Fibroblast of villous mesenchyme (primary cell): ENCODE data around the gene TMEM51. TPM values are rescaled to one million over a fixed set of nuclear protein-coding genes. Genes with fewer than 3 reads are reported as not detected.
A peak's percentile ranks its signal among the peaks of the same experiment; 100 is the strongest.

ENCODE experiments used
- DNase-seq: peaks from one replicate; pipeline ENCODE4 v3.0.0-alpha.2; 2010; ENCODE audit warnings: low read depth
- H3K4me3 ChIP-seq: 2 replicates; pipeline ENCODE4 v1.5.1; 2011; ENCODE audit warnings: low read depth, mild to moderate bottlenecking, low read length
- CTCF ChIP-seq: IDR thresholded peaks from 2 replicates; pipeline ENCODE4 v1.5.1; 2012; ENCODE audit warnings: low read depth, mild to moderate bottlenecking, low read length; ENCODE audit not compliant: insufficient read depth
- total RNA-seq: library from RNA; depleted of rRNA; stranded (reverse); fragments of >200 nt; gene quantifications from 2 replicates; pipeline ENCODE4 v1.2.3, GENCODE V29; 2012

Gene TMEM51
- total RNA-seq, 1 donor, result 18.6 TPM

DNA sequence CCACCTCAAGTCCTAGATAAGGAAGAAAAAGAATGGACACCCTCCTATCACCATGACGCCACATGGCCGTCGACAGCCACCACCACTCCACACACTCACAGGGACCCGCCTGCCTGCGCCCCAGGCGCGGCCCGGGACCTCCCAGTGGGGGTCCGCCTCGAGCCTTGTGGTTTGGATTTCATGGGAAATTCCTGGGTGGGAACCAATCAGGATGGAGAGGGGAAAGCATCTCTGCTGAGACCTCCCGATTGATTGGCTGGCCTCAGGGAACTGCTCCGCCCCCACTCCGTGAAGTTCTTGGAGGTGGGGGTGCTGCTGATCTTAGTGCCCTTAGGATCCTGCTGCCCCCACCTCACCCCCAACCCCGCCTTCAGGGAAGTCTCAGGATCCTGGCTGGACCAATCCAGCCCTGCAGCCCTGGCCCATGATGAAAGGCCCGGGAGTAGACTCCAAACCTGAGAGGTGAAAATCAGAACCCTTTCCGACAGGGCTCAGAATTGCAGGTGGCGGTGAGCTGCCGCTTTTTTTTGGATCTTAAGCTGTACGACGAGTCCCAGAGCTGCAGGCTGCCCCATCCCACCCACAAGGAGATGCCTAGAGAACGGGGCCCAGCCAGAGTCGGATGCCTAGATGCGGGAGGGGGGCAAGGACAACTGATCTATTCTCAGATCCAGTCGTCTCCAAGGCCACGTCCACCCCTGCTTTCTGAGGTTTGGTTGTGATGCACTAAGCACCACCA, 29.0 kb upstream of the TMEM51 start:
- no peak for TF ChIP-seq CTCF
- DNase-seq, result no peak
- H3K4me3 ChIP-seq, result no peak overlapping the region

DNA sequence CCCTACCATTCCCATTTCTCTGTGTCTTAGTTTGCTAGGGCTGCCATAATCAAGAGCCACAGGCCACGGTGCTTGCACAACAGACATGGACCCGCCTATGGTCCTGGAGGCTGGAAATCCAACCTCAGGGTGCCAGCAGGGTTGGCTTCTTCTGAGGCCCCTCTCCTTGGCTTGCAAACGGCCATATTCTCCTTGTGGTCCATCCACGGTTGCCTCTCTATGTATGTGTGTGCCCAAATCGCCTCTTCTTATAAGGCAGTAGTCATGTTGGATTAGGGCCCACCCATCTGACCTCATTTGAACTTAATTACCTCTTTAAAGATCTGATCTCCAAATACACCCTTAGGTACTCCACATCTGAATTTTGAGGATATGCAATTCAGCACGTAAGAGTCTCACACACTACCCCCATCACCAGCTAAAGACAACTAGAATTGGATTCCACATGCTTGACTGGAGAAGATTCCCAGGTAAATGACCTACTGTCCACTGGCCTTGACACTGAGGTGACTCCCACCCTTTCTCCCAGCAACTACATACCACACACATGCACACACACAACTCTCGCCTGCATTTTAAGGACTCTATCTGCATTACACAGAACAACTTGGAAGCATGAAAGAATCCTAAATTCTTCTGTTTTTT, 28.3 kb upstream of the TMEM51 start:
- TF ChIP-seq CTCF, result no peak
- DNase-seq, result no peak
- no peak overlapping the region for H3K4me3 ChIP-seq

DNA sequence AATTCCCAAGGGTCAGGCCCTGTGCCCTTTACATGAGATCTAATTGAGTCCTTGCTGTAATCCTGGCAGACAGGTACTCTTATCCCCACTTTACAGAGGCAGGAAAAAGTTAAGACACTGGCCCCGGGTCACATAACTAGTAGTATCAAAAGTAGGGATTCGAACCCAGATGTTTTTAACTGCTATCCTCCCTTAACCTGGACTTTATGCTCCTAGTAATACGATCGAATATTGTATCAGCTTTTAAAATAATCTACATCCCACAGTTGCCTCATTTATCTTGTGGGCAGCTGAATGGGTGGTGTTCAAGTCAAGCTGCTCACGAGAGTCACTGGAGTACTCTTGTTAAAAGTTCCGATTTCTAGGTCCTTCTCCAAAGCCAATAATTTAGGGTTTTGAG, 25.5 kb upstream of the TMEM51 start:
- no peak for DNase-seq
- H3K4me3 ChIP-seq, result no peak overlapping the region
- TF ChIP-seq CTCF, result no peak

DNA sequence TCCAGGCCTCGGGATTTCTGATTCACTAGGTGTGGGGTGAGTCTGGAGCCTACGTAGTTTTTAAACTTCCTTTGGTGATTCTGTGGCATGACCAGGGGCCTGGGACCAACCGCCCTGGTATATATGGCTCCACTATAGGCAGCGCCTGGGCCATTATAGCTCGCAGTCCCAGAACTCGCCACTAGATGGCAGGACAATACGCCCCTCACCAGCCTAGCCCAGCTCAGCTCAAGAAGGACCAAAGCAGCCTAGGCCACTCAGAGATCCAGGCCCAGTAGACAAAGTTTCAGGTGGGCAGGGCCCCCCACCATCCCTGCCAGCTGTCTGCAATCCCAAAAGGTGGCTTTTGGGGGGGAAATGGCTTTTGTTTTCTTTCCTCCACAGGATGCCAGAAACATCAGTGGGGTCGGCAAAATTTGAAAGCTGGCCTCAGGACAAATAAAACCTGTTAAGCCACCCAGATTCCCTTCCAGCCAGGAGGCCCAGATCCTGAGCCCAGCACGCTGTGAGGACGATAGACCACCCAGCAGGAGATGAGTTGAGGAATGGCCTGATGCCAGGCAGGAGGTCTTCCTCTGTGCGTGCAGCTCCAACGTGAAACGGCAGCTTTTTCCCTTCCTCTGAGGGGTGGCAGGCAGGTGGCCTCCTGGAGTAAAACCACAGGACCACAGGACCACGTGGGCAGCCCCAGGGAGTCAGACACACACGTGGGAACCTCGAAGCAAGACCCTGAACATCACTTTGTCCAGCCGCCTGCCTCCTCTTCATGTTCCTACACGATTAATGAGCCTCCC, 24.8 kb upstream of the TMEM51 start:
- H3K4me3 ChIP-seq, result no peak overlapping the region
- peak; percentile 90 for TF ChIP-seq CTCF
- peak; percentile 69 for DNase-seq

GRCh38 chr1:15129944-15130343, 23.6 kb upstream of the TMEM51 start:
- no peak for DNase-seq
- TF ChIP-seq CTCF, result no peak
- H3K4me3 ChIP-seq, result no peak overlapping the region

DNA sequence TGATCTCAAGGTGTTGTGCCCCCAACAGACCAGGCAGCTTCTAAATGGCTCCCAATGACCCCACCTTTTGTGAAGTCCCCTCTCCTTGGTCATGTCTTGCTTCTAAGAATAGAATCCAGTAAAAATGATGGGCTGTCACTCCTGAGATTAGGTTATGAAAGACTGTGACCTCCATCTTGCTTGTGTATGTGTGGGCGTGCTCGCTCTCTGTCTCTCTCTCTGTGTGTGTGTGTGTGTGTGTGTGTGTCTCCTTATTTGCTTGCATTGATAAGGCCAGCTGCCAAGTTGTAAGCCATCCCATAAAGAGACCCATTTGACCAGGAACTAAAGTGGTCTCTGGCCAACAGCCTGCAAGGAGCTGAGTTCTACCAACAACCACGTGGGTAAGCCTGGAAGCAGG, 22.9 kb upstream of the TMEM51 start:
- no peak for DNase-seq
- TF ChIP-seq CTCF, result no peak
- H3K4me3 ChIP-seq, result no peak overlapping the region
